ENCODE measurements around the gene BRINP2. TPM values are rescaled to one million over a fixed set of nuclear protein-coding genes. Genes with fewer than 3 reads are reported as not detected.

Gene BRINP2
- total RNA-seq, 1 donor = not detected

DNA sequence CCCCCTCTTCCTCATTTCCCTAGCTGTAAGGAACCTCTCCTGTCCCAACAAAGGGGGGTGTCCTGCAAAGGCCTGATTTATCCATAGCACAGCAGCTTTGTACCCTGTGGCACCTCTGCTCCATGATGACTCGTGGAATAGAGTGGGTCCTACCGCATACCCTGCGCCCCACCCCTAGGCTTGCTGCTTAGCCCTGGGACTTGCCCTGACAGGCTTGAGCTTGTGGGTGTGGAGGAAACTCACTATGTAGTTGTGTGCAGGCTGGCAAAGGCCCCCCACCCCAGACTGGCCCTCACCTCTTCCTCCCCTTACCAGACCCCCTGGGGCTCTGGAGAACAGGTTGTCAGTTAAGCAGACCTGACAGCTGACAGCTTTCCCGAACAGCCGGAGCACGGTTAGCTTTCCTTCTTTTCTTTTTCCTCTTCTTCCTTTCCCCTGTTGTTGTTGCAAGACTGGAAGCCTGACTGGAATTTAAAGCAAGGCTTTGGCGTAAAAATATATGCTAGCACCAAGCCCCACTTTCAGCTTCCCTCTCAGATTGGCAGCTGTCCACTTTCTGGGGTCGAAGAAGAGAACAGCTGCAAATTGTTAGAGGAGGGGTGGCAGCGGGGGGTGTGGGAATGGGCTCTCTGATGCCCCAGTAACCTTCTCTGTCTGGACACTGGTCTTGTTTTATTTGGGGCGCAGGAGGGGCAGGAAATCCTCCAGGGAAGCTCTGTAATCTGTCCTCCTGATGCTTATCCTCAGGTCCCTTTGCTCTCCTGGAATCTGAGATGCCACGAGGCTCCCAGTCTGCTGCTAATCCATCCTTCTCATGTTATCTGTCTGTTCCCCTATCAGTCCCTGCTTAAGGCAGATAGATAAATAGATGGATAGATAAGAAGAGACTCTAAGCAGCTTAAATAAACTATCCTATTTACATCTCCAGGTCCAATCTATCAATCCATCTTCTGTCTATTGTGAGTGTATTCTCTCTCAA, 134.6 kb downstream of the BRINP2 start:
- H3K4me3 ChIP-seq (ENCODE audit: low read depth, low read length) = no peak overlapping the region
- no peak for DNase-seq (ENCODE audit: low read depth)
- TF ChIP-seq, protein P1, sequence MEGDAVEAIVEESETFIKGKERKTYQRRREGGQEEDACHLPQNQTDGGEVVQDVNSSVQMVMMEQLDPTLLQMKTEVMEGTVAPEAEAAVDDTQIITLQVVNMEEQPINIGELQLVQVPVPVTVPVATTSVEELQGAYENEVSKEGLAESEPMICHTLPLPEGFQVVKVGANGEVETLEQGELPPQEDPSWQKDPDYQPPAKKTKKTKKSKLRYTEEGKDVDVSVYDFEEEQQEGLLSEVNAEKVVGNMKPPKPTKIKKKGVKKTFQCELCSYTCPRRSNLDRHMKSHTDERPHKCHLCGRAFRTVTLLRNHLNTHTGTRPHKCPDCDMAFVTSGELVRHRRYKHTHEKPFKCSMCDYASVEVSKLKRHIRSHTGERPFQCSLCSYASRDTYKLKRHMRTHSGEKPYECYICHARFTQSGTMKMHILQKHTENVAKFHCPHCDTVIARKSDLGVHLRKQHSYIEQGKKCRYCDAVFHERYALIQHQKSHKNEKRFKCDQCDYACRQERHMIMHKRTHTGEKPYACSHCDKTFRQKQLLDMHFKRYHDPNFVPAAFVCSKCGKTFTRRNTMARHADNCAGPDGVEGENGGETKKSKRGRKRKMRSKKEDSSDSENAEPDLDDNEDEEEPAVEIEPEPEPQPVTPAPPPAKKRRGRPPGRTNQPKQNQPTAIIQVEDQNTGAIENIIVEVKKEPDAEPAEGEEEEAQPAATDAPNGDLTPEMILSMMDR (IDR thresholded peaks at IDR 0.05; ENCODE audit: insufficient read depth, low read depth, low read length) = no peak

- DNase-seq (ENCODE audit: low read depth) = no peak
- TF ChIP-seq, protein P1 (IDR thresholded peaks at IDR 0.05; ENCODE audit: insufficient read depth, low read depth, low read length) = no peak
- no peak overlapping the region for H3K4me3 ChIP-seq (ENCODE audit: low read depth, low read length)
These were observed 135.3 kb downstream of the BRINP2 start for GRCh38 chr1:177306019-177306415.

- no peak overlapping the region for H3K4me3 ChIP-seq (ENCODE audit: low read depth, low read length)
- DNase-seq (ENCODE audit: low read depth) = no peak
- TF ChIP-seq, protein P1 (IDR thresholded peaks at IDR 0.05; ENCODE audit: insufficient read depth, low read depth, low read length) = no peak
These were observed 136.2 kb downstream of the BRINP2 start for GRCh38 chr1:177306981-177307380.

- TF ChIP-seq, protein P1 (IDR thresholded peaks at IDR 0.05; ENCODE audit: insufficient read depth, low read depth, low read length) = no peak
- DNase-seq (ENCODE audit: low read depth) = no peak
- H3K4me3 ChIP-seq (ENCODE audit: low read depth, low read length) = no peak overlapping the region
These were observed 137.0 kb downstream of the BRINP2 start for GRCh38 chr1:177307771-177308170.

- TF ChIP-seq, protein P1 (IDR thresholded peaks at IDR 0.05; ENCODE audit: insufficient read depth, low read depth, low read length) = no peak
- no peak overlapping the region for H3K4me3 ChIP-seq (ENCODE audit: low read depth, low read length)
- DNase-seq (ENCODE audit: low read depth) = no peak
These were observed 139.1 kb downstream of the BRINP2 start for GRCh38 chr1:177309880-177310279.

- TF ChIP-seq, protein P1 (IDR thresholded peaks at IDR 0.05; ENCODE audit: insufficient read depth, low read depth, low read length) = no peak
- H3K4me3 ChIP-seq (ENCODE audit: low read depth, low read length) = no peak overlapping the region
- no peak for DNase-seq (ENCODE audit: low read depth)
These were observed 139.6 kb downstream of the BRINP2 start for GRCh38 chr1:177310326-177310725.

All from fibroblast of villous mesenchyme (primary cell).